ENCODE results near the gene PPP6R2.
"Not testable (repeated sequence)": the region's sequence is repeated elsewhere in the genome, so short reads cannot be mapped to it uniquely, and the experiment has no call there.

Gene PPP6R2

DNA sequence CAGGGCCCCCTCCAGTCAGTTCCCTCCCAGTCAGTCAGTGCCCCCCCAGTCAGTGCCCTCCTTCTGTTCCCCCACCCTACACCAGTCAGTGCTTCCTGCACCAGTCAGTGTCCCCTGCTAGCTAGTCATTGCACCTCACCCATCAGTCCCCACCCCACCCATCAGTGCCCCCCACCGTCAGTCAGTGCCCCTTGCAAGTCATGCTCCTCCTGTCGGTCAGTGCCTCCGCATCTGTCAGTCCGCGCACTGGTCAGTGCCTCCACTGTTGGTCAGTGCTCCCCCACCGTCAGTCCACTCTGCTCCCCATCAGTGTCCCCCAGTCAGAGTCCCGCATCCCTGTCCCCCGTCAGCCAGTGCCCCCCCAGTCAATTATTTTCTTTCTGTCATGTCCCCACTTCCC lies 3.3 kb downstream of the PPP6R2 start:
- no peak for DNase-seq

DNA sequence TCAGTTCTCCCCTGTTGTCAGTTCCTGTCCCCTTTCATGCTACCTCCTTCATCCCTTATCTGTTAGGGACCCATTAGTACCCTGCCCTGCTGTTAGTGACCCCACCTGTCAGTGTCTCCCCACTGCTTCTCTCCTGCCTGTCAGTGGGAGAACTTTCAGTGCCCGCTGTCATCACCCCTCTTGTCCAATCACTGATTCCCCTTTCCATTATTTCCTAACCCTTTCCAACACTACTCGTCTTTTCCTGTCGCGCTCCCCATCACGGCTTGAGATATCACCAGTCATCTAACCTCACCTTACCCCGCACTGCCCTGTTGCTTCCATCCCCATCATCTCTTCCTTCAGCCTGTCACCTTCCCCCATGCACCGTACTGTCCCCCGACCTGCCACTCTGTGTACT lies 4.0 kb downstream of the PPP6R2 start:
- DNase-seq: no peak

DNA sequence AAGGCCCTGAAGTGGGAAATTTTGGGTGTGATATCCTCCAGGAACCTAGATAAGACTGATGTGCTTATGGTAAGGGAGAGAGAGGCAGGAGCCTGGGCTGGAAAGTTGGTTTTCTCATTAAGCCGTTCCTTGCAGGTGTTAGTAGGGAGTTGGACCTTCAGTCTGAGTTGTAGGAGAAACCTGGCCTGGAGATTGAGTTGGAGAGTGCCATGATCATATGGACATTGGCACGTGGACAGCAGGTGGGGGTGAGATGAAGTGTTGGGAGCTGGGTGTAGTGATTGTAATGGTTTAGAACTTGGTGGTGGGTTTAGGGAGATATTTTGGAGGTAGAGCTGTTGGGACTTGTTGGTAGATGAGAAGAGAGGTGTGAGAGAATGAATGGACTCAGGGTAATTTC lies 4.9 kb downstream of the PPP6R2 start:
- DNase-seq: no peak

DNA sequence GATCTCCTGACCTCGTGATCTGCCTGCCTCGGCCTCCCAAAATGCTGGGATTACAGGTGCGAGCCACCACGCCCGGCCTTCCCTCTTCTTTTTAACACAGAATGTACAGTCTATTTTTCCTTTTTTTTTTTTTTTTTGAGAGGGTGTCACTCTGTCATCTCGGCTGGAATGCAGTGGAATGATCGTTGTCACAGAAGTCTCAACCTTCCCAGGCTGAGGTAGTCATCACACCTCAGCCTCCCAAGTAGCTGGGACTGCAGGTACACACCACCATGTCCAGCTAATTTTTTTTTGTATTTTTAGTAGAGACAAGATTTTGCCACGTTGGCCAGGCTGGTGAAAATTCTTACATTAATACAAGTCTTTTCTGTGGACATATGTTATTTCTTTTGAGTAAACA lies 13.1 kb downstream of the PPP6R2 start:
- no peak for DNase-seq

DNA sequence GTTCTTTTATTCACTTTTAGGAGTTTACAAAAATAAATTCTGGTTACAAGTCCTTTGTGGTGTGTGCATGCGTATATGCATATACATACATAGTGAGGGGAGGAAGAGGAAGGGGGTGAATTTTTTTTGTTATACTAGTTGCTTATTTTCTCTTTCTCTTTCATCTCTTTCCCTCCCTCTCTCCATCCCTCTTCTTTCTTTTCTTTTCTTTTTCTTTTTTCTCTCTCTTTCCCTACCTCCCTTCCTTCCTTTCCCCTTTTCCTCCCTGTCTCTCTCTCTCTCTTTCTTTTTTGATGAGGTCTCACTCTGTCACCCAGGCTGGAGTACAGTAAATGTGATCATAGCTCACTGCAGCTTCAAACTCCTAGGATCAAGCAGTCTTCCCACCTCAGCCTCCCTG lies 14.1 kb downstream of the PPP6R2 start:
- no peak for DNase-seq

DNA sequence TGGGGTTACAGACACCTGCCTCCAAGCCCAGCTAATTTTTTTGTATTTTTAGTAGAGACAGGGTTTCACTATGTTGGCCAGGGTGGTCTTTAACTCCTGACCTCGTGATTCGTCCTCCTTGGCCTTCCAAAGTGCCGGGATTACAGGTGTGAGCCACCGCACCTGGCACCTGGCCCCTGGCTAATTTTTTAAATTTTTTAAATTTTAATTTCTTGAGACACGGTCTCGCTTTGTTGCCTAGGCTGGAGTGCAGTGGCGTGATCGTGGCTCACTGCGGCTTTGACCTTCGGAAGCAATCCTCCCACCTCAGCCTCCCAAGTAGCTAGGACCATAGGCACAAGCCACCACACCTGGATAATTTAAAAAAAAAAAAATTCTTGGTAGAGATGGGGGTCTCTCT lies 14.6 kb downstream of the PPP6R2 start:
- DNase-seq: no peak

DNA sequence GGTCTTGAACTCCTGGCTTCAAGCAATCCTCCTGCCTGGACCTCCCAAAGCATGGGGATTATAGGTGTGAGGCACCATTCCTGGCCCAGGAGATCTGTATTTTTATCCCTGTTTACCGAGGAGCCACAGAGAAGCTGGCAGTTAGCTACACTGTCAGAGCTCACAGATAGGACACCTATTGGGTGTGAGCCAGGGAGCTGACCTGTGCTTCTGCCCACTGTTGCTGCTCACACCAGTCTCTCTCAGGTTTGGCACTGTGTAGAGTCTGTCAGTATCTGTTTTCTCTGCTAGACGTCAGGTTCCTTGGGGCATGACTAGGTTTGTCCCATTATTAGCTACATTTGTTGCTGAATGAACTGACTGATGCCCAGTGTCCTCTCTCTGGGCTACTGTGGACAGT lies 17.5 kb downstream of the PPP6R2 start:
- no peak for DNase-seq

DNA sequence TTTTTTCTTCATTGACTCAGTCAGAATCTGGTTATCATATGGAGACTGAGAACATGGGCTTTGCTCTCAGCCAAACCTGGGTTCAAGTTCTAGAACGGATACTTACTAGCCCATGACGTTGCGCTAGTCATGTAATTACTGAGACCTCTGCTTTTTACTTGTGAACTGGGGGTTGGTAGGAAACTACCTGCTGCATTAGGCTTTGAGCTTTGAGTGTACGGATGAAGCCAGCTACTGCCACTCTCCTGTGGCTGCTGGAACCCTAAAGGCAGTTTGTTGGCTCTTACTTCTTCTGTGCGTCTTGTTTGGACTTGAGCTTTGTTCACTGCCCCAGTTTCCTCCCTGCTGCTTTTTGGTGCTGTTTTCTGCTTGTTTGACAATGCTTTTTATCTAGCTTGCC lies 18.1 kb downstream of the PPP6R2 start:
- DNase-seq: no peak

DNA sequence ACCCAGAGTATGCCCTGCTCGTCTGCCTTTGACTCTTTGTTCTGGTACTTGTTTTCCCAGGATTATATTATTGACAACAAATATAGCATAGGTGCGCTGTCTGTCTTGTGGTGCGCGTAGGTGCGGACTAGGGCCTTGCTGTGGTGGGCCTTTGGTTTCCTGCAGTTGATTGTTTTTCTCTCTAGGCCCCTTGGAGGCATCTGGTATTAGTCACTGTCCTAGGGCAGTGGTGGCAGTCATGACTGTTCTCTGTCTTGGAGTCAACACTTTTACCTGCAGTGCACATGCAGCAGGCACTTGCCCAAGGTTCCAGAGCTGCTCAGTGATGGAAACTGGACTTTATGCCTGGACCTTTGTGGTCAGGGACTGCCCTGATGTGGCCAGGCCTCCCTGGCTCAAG lies 18.6 kb downstream of the PPP6R2 start:
- no peak for DNase-seq

DNA sequence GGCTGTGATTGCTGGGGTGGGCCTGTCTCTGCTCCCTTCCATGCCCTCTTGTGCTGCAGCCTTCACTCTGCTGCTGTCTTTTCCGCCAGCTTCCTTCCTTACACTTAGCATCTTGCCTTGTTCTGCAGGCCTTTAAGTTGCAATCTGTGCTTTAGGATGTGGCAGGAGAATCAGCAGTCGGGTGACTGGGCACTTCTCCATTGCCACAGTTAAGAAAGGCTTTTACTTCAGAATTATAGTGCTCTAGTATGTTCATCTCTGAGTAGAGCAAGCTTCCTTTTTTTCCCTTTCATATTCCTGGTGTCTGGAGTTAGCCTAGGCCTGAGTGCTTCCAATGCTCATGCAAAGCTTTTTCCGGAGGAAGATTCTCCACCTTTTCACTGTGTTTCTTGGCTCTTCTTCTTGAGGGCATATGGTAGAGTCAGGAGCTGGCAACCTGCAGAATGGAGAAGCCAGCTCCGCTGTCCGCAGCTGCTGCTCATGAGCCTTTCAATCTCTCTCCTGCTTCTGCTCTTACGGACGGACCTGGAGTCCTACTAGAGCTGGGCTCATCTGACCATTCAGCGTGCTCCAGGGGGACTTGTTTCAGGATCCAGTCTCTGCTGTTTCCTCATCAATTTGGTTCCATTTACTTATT lies 20.2 kb downstream of the PPP6R2 start:
- no peak for DNase-seq

DNA sequence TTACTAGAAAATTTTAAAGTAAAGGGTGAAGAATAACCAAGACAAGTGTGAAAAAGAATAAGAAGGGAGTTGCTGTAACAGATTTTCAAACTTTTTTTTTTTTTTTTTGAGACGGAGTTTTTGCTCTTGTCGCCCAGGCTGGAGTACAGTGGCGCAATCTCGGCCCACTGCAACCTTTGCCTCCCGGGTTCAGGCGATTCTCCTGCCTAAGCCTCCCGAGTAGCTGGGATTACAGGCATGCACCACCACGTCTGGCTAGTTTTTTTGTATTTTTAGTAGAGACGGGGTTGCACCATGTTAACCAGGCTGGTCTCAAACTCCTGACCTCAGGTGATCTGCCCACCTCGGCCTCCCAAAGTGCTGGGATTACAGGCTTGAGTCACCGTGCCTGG lies 20.7 kb downstream of the PPP6R2 start:
- DNase-seq: not testable (repeated sequence)

DNA sequence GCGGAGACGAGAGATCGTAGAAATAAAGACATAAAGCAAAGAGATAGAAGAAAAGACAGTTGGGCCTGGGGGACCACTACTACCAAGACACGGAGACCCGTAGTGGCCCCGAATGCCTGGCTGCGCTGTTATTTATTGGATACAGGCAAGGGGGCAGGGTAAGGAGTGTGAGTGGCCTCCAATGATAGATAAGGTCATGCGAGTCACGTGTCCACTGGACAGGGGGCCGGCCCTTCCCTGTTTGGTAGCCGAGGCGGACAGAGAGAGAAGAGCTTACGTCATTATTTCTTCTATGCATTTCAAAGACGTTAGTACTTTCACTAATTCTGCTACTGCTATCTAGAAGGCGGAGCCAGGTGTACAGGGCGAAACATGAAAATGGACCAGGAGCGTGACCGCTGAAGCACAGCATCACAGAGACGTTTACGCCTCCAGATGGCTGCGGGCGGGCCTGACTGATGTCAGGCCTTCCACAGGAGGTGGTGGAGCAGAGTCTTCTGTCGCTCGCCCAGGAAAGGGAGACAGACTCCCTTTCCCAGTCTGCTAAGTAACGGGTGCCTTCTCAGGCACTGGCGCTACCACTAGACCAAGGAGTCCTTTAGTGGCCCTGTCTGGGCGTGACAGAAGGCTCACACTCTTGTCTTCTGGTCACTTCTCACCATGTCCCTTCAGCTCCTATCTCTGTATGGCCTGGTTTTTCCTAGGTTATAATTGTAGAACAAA lies 24.8 kb downstream of the PPP6R2 start:
- DNase-seq: no peak

DNA sequence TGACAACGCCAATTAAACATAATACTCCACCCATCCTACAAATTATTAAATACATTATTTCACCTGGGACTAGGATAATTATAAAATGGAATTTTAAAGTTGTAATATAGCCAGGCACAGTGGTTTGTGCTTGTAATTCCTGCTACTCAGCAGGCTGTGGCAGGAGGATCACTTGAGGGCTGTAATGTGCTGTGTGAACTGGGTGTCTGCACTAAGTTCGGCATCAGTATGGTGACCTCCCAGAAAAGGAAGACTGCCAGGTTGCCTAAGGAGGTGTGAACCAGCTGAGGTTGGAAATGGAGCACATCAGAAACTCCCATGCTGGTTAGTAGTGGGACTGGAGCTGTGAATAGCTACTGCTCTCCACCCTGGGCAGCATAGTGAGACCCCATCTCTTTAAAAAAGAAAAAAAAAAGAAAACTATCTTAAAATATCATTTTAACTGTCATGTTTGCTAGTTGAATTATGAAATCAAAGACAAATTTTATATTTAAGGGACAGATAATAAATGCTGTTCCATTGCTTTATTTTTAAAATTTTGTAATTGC lies 28.0 kb downstream of the PPP6R2 start:
- DNase-seq: no peak

DNA sequence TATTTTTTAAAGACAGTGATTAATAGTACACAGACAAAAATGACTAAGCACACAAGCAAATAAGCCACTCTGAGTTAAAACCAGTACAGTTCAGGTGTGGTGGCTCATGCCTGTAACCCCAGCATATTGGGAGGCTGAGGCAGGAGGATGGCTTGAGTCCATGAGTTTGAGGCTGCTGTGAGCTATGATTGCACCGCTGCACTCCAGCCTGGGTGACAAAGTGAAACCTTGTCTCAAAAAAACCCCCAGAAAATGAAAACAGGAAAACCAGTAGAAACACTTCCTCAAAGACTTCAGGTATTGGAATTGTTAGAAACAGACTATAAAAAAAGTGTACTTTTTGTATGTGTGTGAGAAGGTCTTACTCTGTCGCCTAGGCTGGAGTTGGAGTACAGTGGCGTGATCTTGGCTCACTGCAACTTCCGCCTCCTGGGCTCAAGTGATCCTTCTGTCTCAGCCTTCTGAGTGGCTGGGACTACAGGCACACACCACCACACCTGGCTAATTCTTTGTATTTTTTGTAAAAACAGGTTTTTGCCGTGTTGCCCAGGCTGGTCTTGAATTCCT lies 33.0 kb downstream of the PPP6R2 start:
- DNase-seq: no peak

DNA sequence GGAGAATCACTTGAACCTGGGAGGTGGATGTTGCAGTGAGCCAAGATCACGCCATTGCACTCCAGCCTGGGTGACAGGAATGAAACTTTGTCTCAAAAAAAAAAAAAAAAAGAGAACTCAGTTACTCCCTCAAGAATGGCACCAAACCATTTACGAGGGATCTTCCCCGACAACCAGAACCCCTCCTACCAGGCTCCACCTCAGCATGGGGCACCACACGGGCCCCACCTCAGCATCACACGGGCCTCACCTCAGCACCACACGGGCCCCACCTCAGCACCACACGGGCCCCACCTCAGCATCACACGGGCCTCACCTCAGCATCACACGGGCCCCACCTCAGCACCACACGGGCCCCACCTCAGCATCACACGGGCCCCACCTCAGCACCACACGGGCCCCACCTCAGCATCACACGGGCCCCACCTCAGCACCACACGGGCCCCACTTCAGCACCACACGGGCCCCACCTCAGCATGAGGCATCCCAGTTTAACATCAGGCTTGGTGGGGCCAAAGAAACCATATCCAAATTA lies 38.0 kb downstream of the PPP6R2 start:
- DNase-seq: not testable (repeated sequence)

DNA sequence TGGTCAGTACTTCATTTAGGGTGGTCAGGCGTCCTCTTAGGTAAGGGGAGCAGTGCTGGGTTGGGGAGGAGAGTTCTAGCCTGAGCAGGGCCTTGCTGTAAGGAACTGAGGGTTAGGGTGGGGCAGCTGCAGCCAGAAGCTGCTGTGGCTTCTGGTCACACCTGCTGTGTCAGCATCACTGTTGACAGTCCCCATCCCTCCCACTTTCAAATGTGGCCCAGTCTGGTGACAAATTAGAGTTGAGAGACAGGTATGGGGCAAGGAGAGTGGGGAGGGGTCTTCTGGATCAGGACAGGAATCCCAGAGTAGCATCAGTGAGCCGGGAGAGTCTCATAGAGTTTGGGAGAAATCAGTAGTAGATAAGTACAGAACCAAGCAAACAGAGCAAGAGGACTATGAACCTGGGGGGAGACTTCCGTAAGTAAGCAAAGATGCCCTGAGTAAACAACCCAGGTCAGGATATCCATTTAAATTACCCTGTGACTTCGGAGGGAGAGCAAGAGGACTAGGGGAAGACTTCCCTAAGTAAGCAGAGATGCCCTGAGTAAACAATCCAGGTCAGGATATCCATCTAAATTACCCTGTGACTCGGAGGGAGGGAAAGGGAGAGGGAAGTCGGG lies 53.7 kb downstream of the PPP6R2 start:
- no peak for DNase-seq

DNA sequence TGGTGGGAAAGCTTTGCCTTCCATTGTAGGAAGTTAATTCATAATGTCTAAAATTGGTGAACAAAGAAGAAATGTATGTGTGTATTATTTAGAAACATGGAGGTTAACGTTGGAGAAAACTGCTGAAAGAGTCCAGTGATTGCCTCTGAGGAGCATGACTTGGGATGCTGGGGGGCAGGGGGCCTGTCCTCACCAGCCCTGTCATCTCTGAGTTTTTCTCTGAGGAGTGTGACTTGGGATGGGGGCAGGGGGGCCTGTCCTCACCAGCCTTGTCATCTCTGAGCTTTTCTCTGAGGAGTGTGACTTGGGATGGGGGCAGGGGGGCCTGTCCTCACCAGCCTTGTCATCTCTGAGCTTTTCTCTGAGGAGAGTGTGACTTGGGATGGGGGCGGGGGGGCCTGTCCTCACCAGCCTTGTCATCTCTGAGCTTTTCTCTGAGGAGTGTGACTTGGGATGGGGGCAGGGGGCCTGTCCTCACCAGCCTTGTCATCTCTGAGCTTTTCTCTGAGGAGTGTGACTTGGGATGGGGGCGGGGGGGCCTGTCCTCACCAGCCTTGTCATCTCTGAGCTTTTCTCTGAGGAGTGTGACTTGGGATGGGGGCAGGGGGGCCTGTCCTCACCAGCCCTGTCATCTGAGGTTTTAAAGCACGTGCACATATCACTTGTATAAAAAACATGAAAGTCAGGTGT lies 54.4 kb downstream of the PPP6R2 start:
- not testable (repeated sequence) for DNase-seq

DNA sequence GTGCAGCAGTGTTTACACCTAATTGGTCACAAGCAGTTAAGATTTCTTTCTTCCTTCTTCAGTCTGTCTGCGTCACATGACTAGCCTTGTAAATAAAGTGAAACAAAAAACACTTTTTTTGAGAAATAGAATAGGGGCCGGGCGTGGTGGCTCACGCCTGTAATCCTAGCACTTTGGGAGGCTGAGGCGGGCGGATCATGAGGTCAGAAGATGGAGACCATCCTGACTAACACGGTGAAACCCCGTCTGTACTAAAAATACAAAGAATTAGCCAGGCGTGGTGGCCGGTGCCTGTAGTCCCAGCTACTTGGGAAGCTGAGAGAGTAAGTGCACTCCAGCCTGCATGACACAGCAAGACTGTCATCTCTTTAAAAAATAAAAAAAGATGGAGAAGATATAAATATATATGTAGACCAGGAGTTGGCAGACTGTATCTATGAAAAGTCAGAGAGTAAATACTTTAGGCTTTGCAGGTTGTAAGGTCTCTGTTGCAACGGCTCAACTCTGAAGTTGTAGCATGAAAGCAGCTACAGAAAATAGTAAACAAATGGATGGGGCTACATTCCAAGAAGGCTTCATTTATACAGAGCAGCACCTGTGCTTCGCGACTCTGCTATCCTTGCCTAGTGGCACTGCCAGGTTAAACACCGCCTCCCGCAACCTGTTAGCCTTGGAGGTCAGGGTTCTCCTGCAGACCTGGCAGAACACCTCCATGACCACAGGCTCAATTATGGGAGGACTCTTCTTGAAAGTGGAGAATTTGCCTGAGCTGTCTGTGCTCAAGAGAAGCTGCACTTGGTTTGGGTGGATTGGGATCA lies 55.9 kb downstream of the PPP6R2 start:
- DNase-seq: no peak

DNA sequence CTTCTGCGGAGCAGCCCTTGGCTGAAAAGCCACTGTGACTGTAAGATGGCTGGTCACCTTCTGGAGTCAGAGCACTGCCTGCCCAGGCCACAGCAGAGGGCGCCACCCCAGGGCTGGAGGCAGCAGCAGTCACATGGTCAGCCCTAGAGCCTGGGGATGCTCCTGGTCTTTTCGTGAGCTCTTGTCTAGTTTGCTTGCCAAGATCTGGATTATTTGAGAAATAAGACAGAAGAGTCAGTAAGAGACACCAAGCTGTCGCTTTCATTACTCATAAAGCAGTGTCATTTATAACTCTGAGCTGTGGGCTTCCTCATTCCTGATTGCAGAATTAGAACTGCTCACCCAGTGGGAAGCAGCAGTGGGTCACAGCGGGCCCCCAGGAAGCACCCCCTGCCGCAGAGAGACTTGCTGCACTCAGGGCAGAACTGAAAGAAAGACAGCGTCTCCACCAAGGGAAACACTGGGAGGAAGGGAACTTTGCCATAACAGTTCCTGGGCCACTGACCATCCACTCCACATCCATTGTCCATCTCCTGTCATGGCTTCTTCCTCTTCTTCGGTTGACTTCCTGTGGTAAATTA lies 56.7 kb downstream of the PPP6R2 start:
- DNase-seq: no peak

DNA sequence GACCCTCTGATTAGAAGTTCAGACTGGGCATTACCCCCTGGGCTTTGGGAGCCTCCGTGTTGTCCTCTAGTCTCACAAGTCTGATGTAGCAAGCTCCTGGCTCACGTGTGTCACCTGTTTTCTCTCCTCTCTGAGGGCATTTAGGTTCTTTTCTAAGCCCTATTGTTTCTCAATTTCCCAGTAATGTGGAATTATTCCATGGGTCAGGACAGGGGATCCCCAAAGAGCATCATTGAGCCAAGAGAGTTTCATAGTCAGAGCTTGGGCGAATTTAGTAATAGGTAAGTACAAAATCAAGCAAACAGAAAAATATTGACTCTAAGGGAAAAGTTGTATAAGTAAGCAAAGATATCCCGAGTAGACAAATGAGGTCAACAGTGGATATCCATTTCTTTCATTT lies 57.3 kb downstream of the PPP6R2 start:
- no peak for DNase-seq

DNA sequence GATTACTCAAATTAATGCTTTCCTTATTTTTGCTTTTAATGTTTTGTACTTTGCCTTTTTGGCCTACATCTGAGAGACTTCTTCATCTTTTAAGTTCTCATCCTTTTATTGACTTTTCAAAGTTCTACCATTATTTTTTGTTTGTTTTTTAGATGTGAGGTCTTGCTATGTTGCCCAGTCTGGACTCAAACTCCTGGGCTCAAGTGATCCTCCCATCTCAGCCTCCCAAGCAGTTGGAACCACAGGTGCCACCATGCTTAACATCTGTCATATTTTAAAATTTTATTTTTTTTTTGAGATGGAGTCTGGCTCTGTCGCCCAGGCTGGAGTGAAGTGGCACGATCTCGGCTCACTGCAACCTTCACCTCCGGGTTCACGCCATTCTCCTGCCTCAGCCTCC lies 57.8 kb downstream of the PPP6R2 start:
- DNase-seq: no peak

DNA sequence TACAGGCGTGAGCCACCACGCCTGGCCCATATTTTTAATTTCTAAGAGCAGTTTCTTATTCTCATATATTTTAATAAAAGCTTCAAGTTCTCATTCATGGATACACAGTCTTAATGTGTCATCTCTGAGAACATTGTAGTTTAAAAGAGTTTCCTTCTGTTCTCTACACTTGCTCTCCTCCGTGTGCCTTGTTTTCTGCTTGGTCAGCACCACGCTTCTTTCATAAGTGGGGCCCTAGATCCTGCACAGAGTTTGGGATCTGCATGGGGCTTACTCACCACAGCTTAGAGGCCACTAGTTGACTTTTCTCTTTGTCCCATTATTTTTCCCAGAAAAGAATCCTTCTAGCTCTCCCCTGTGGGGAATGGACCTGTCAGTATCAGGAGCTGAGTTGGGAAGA lies 58.8 kb downstream of the PPP6R2 start:
- no peak for DNase-seq
